ENCODE measurements around the gene GZMH.

DNA sequence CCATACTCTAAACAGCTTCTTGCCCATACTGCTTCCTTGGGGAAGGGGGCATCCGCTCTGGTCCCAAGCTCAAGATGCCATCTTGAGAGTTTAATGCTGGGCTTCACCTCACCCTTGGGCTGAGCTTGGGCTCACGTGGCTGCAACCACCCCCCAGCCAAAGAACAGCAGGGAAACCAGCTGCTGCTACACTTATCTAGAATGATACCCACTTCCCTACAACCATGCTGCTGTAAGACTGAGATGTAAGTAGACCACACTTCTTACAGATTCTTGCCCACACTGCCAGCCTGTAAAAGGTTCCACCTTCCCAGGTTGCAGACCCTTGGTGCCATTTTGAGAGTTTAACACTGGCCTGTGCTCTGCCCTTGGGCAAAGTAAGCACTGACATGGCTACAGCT is 43.2 kb downstream of the GZMH start:
- TF ChIP-seq SPI1 (IDR thresholded peaks at IDR 0.05; ENCODE audit: low read depth, low read length) (no peak), POLR2A (IDR thresholded peaks at IDR 0.05; ENCODE audit: low read depth, low read length) (no peak), POLR2AphosphoS5 (IDR thresholded peaks at IDR 0.05; ENCODE audit: low read depth, low read length) (no peak), TAF1 (IDR thresholded peaks at IDR 0.05; ENCODE audit: low read depth, low read length) (no peak), PAX5 (IDR thresholded peaks at IDR 0.05; ENCODE audit: insufficient read depth, low read length, severe bottlenecking) (no peak), POU2F2 (IDR thresholded peaks at IDR 0.05; ENCODE audit: low read depth, low read length) (no peak)
